Heart left ventricle (tissue), 16 donors: ENCODE results near the gene RAG1. TPM values are rescaled to one million over a fixed set of nuclear protein-coding genes. Genes with fewer than 3 reads are reported as not detected.
A peak's percentile ranks its signal among the peaks of the same experiment; 100 is the strongest.

Experiments
- ATAC-seq, 4 donors: fragments of 200-7000 bp; cut with Tn5 transposase; one replicate each; pipeline ENCODE4 v1.9.1; 2020 to 2022; ENCODE audit warnings: moderate library complexity in 4 of 4, mild to moderate bottlenecking in 3 of 4, moderate number of reproducible peaks in 1 of 4
- DNase-seq, 5 donors: peaks; one replicate each; pipeline ENCODE4 v3.0.0-alpha.2; 2020
- H3K27ac ChIP-seq, 12 donors: fragments of 200-600 bp; sonication (generic) in 4 of 12; one replicate each; pipeline versions ENCODE4 v1.5.0 to v1.8.0; 2016 to 2022; ENCODE audit warnings: mild to moderate bottlenecking in 2 of 12
- H3K27me3 ChIP-seq, 9 donors: fragments of 200-600 bp; sonication (generic) in 2 of 9; one replicate each; pipeline versions ENCODE4 v1.5.1 to v1.8.0; 2016 to 2022; ENCODE audit warnings: mild to moderate bottlenecking in 3 of 9
- H3K36me3 ChIP-seq, 9 donors: fragments of 200-600 bp; sonication (generic) in 2 of 9; one replicate each; pipeline versions ENCODE4 v1.5.0 to v1.8.0; 2018 to 2022; ENCODE audit warnings: mild to moderate bottlenecking in 2 of 9
- H3K4me1 ChIP-seq, 12 donors: fragments of 200-600 bp; sonication (generic) in 4 of 12; one replicate each; pipeline versions ENCODE4 v1.5.0 to v1.8.0; 2016 to 2022; ENCODE audit warnings: mild to moderate bottlenecking in 3 of 12
- H3K4me3 ChIP-seq, 12 donors: fragments of 200-600 bp; sonication (generic) in 4 of 12; one replicate each; pipeline versions ENCODE4 v1.5.0 to v1.8.0; 2017 to 2022; ENCODE audit warnings: mild to moderate bottlenecking in 9 of 12, moderate library complexity in 4 of 12
- H3K9me3 ChIP-seq, 12 donors: fragments of 200-600 bp; sonication (generic) in 4 of 12; one replicate each; pipeline versions ENCODE4 v1.5.0 to v1.8.0; 2016 to 2022; ENCODE audit warnings: mild to moderate bottlenecking in 1 of 12
- CTCF ChIP-seq, 12 donors: fragments of 200-600 bp; sonication (generic) in 4 of 12; IDR thresholded peaks; one replicate each; pipeline versions ENCODE4 v1.5.0 to v1.8.0; 2018 to 2022; ENCODE audit warnings: antibody characterized with exemption in 12 of 12, mild to moderate bottlenecking in 5 of 12
- POLR2A ChIP-seq, 2 donors: fragments of 450-650 bp; IDR thresholded peaks; one replicate each; pipeline ENCODE4 v1.6.1; 2017; ENCODE audit warnings: antibody characterized with exemption in 2 of 2, mild to moderate bottlenecking in 2 of 2, moderate library complexity in 2 of 2
- WGBS, 4 donors: extraction: QIAGEN DNeasy Blood & Tissue Kit in 2 of 4; methylation state at CpG; one replicate each; pipeline versions ENCODE4 v1.1.5 to v1.1.7; 2013 to 2018; 5-methylcytosine and 5-hydroxymethylcytosine counted together
- intact Hi-C, 10 donors: fragments of 100-400 bp; cut with DNase I; formaldehyde crosslinking; loops; one replicate each; pipeline versions ENCODE4 v1.11.1 to v1.14.2; 2022
- polyA plus RNA-seq, 2 donors: library from polyadenylated mRNA; stranded (reverse); fragments of 200-250 nt; gene quantifications; one replicate each; pipeline ENCODE4 v1.2.3, GENCODE V29; 2013
- total RNA-seq, 9 donors: library from RNA; depleted of rRNA in 2 of 9; stranded (reverse); fragments of >200 nt in 2 of 9; fragmentation: NEBNext Ultra II Directional in 3 of 9; extraction: Animal tissue kit (Norgen Biotek cat#: 25700) in 3 of 9; gene quantifications; one replicate each; pipeline versions ENCODE4 v1.1.0 to v1.2.4, GENCODE V29; 2016 to 2023
- donor health status: ischemic (EF 13 %, LVEDD 7.1; RV severe dilation, severe dysfunction).
- donor health status: healthy with polysubstance abuse.
- donor health status: DM: no; HTN: yes; CAD: no.
- donor health status: DM: no; HTN: no; CAD: no.
- donor health status: ischemic (EF 25% LVEDD 6.9; RV normal size, moderate dysfunction).
- donor health status: ischemic (EF 25% LVEDD 5.7; RV mildly dilated, moderate dysfunction).
- donor health status: healthy.
- donor health status: DM: yes; HTN: yes; CAD: no.
- donor health status: ischemic (EF 35%, LVEDD 5.7; RV mildly dilated, moderate dysfunction).
- donor health status: nonischemic (EF 11% LVEDD 7.7; RV severe dilation, severe dysfunction).
- donor health status: DM: yes; HTN: yes; CAD: no.
- donor health status: PGD.
- donor health status: ischemic (EF 29% LVEDD 5.4; RV normal size, mild dysfunction).
- donor health status: nonischemic (EF 23%, LVEDD 6.1; RV moderate dilation, normal function).

The RAG1 gene
- total and polyA plus RNA-seq, 11 donors = 0.44 to 2.6 (median 1.1) TPM

GRCh38 chr11:36602135-36602534 is 34.3 kb downstream of the RAG1 start:
- Histone ChIP-seq H3K9me3 (no peaks in the 10 kb centered on the region), H3K4me3 (no peak overlapping the region), H3K27me3 (no peaks in the 10 kb centered on the region), H3K27ac (no peak overlapping the region), H3K4me1 (no peaks in the 10 kb centered on the region), H3K36me3 (no peaks in the 10 kb centered on the region)
- DNase-seq (no peak), ATAC-seq (no peak)
- TF ChIP-seq POLR2A (IDR thresholded peaks at IDR 0.05) (no peak), CTCF (IDR thresholded peaks at IDR 0.05) (no peak)
- intact Hi-C loops = loop anchor here in 1 of 10 donors (10.0 kb wide), 1 partner anchor 63 kb away; no protein-coding TSS in a partner anchor

GRCh38 chr11:36605221-36606216 is 37.7 kb downstream of the RAG1 start:
- no peak for TF ChIP-seq POLR2A (IDR thresholded peaks at IDR 0.05)

GRCh38 chr11:36608491-36609199 is 40.8 kb downstream of the RAG1 start:
- H3K27ac ChIP-seq = no peak overlapping the region
- ATAC-seq (no peak), DNase-seq (no peak)
- TF ChIP-seq CTCF (IDR thresholded peaks at IDR 0.05) = no peak
- no peak for TF ChIP-seq POLR2A (IDR thresholded peaks at IDR 0.05)
- H3K9me3 ChIP-seq = no peaks in the 10 kb centered on the region
- peaks cover 0 to 4% (median 0%) of the 10 kb centered on the region in 12 donors for H3K4me1 ChIP-seq
- intact Hi-C loops = loop anchor here in 1 of 10 donors (10.0 kb wide), 1 partner anchor 56 kb away; no protein-coding TSS in a partner anchor
- H3K4me3 ChIP-seq = no peak overlapping the region
- 80 to 96% (median 88%) methylated on average over 1 of the region's 1 CpG for WGBS, 4 donors
- no peaks in the 10 kb centered on the region for H3K27me3 ChIP-seq
- peaks cover 0 to 12% (median 3%) of the 10 kb centered on the region in 9 donors for H3K36me3 ChIP-seq

More at GRCh38 chr11:36605221-36606216, 37.7 kb downstream of the RAG1 start:
- no peak for ATAC-seq
- Histone ChIP-seq H3K36me3 (peaks cover 0 to 5% (median 0%) of the 10 kb centered on the region in 9 donors), H3K9me3 (no peaks in the 10 kb centered on the region), H3K27ac (no peak overlapping the region), H3K4me1 (peaks cover 0 to 4% (median 0%) of the 10 kb centered on the region in 12 donors), H3K4me3 (no peak overlapping the region), H3K27me3 (no peaks in the 10 kb centered on the region)
- intact Hi-C loops = loop anchor here in 1 of 10 donors (10.0 kb wide), 1 partner anchor 59 kb away; no protein-coding TSS in a partner anchor
- DNase-seq = no peak
- 79 to 85% (median 84%) methylated on average over 6 of the region's 6 CpGs for WGBS, 4 donors

GRCh38 chr11:36609383-36609782 is 41.6 kb downstream of the RAG1 start:
- H3K36me3 ChIP-seq = peaks cover 0 to 12% (median 3%) of the 10 kb centered on the region in 9 donors
- WGBS, 4 donors = 44 to 51% (median 45%) methylated on average over 2 of the region's 2 CpGs
- no peak for DNase-seq
- H3K4me3 ChIP-seq = no peak overlapping the region
- no peaks in the 10 kb centered on the region for H3K9me3 ChIP-seq
- no peak overlapping the region for H3K27ac ChIP-seq
- intact Hi-C loops = loop anchor here in 1 of 10 donors (10.0 kb wide), 1 partner anchor 55 kb away; no protein-coding TSS in a partner anchor
- H3K27me3 ChIP-seq = no peaks in the 10 kb centered on the region
- peak in 1 of 4 donors; percentile 41 for ATAC-seq
- H3K4me1 ChIP-seq = peaks cover 0 to 4% (median 0%) of the 10 kb centered on the region in 12 donors
- TF ChIP-seq POLR2A (IDR thresholded peaks at IDR 0.05) (no peak), CTCF (IDR thresholded peaks at IDR 0.05) (no peak)
